ENCODE results near the gene DNASE1L3. TPM values are rescaled to one million over a fixed set of nuclear protein-coding genes. Genes with fewer than 3 reads are reported as not detected.
A peak's percentile ranks its signal among the peaks of the same experiment; 100 is the strongest.

DNASE1L3 gene
- total and polyA plus RNA-seq, 2 of the 4 experiments (the other 2 are of a cell fraction) = not detected

DNA sequence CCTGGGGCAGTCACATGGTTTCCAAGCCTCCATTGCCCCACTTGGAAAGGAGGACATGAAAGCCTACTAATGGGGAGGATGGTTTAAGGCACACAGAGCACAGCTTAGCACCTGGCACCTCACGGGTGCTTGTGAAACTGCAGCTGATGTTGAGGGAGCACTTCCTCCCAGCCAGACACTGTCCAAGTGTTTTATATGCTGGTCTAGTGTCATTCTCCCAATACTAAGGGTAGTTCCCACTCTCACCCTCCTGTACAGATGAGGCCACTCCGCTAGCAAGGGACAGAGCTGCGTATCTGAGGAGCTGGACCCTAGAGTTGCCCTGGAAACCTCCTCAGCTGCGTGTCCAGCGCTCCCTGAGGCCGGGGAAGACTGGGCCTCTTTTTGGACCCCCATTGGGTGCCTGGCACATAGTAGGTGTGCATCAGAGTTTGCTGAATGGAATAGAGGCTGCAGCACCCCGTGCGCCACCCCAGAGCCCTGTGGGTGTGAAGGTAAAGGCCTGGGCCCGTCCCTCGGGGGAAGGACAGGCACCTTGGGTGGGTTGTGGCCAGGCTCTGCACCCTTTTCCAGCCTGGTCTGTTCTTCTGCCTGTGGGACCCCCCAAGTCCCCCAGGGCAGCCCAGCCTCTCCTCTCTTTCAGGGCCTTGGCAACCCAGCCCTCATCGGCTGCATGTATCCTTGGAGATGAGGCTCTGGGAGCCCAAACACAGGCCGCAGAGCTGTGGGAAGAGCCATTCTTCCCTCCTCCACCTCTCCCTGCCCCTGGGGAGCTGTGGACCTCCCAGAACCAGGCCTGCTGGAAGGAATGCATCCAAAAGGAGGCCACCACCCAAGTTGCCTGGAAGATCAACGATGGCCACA is 31.3 kb downstream of the DNASE1L3 start:
- no peak overlapping the region for H4K8ac ChIP-seq (ENCODE audit: low read depth in 2 of 2, low read length in 2 of 2)
- POLR2A ChIA-PET (ENCODE audit: unreplicated experiment) = no interaction called here
- no peak for TF ChIP-seq FOS (IDR thresholded peaks at IDR 0.05; ENCODE audit: low read depth, low read length)
- TF ChIP-seq CHD1 (IDR thresholded peaks at IDR 0.05; ENCODE audit: low read depth, low read length) = no peak
- TF ChIP-seq, protein P1, sequence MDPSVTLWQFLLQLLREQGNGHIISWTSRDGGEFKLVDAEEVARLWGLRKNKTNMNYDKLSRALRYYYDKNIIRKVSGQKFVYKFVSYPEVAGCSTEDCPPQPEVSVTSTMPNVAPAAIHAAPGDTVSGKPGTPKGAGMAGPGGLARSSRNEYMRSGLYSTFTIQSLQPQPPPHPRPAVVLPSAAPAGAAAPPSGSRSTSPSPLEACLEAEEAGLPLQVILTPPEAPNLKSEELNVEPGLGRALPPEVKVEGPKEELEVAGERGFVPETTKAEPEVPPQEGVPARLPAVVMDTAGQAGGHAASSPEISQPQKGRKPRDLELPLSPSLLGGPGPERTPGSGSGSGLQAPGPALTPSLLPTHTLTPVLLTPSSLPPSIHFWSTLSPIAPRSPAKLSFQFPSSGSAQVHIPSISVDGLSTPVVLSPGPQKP (IDR thresholded peaks at IDR 0.05; ENCODE audit: borderline replicate concordance, low read depth, low read length) = no peak
- TF ChIP-seq RAD21 (IDR thresholded peaks at IDR 0.05; ENCODE audit: low read length) = no peak
- no peak for TF ChIP-seq CEBPB (IDR thresholded peaks at IDR 0.05; ENCODE audit: low read depth, low read length)
- no peak for TF ChIP-seq MAZ (IDR thresholded peaks at IDR 0.05; ENCODE audit: borderline replicate concordance, low read depth, low read length)
- TF ChIP-seq NFE2L2 (IDR thresholded peaks at IDR 0.05; ENCODE audit: low read depth, low read length) = no peak
- TF ChIP-seq SMC3 (IDR thresholded peaks at IDR 0.05; ENCODE audit: low read depth, low read length) = no peak
- TF ChIP-seq USF2 (IDR thresholded peaks at IDR 0.05; ENCODE audit: low read depth, low read length) = no peak
- TF ChIP-seq RFX5 (IDR thresholded peaks at IDR 0.05; ENCODE audit: low read depth, low read length) = no peak
- no peak for TF ChIP-seq MXI1 (IDR thresholded peaks at IDR 0.05; ENCODE audit: borderline replicate concordance, low read depth, low read length)
- TF ChIP-seq MAFK (IDR thresholded peaks at IDR 0.05; ENCODE audit: low read depth, low read length) = no peak
- no peak for TF ChIP-seq BHLHE40 (IDR thresholded peaks at IDR 0.05; ENCODE audit: low read depth, low read length)
- no peak for TF ChIP-seq RCOR1 (IDR thresholded peaks at IDR 0.05; ENCODE audit: insufficient replicate concordance, low read length)

More for the DNA sequence above, 31.3 kb downstream of the DNASE1L3 start:
- DNase-seq = no peak
- H3K23ac ChIP-seq (ENCODE audit: low read depth, low read length) = no peak overlapping the region
- H3K9ac ChIP-seq (ENCODE audit: low read depth, low read length) = no peak overlapping the region
- no peaks in the 10 kb centered on the region for H3K9me3 ChIP-seq (ENCODE audit: control insufficient read depth, insufficient read depth, low read length)
- H2BK20ac ChIP-seq (ENCODE audit: low read depth, low read length) = no peak overlapping the region
- no peaks in the 10 kb centered on the region for H3K9me1 ChIP-seq (ENCODE audit: insufficient read depth, low read length)
- no peak overlapping the region for H3K4me2 ChIP-seq (ENCODE audit: low read depth, low read length)
- peaks cover 7% of the 10 kb centered on the region for H3K4me1 ChIP-seq (ENCODE audit: control insufficient read depth, insufficient read depth, low read length)
- H4K5ac ChIP-seq (ENCODE audit: low read depth, low read length) = no peak overlapping the region
- no peak overlapping the region for H3K56ac ChIP-seq (ENCODE audit: extremely low read depth, insufficient read depth, low read length)
- H3K4ac ChIP-seq (ENCODE audit: low read depth, low read length) = no peak overlapping the region
- H3K27ac ChIP-seq (ENCODE audit: insufficient read depth, low read length) = no peak overlapping the region
- intact Hi-C loops (cut with micrococcal nuclease) = loop anchor here (5.0 kb wide), 1 partner anchor 38 kb away; no protein-coding TSS in a partner anchor
- dilution Hi-C loops (cut with HindIII; ENCODE audit: low sequenced_read_pairs, unreplicated experiment) = no loop called here
- H2BK120ac ChIP-seq (ENCODE audit: low read depth, low read length) = no peak overlapping the region
- H4K20me1 ChIP-seq (ENCODE audit: insufficient read depth, low read length) = 0 out of 2 replicates have a peak, but pooled peaks cover under 1% of the 10 kb centered on the region
- no TSS peak for BruUV-seq (replicated peaks)
- no peak overlapping the region for H3K18ac ChIP-seq (ENCODE audit: low read depth, low read length)
- no peaks in the 10 kb centered on the region for H3K79me1 ChIP-seq (ENCODE audit: low read depth in 1 of 2, low read length in 2 of 2)
- H2AK9ac ChIP-seq (replicated peaks; ENCODE audit: low read depth, low read length, poor library complexity) = peak overlapping the region; percentile 48
- no peak overlapping the region for H2BK5ac ChIP-seq (ENCODE audit: low read depth, low read length, poor library complexity, severe bottlenecking)
- no peak overlapping the region for H2BK15ac ChIP-seq (ENCODE audit: low read depth, low read length)
- CTCF ChIA-PET = interaction anchor here (1.1 to 1.2 kb wide), 2 partner anchors 119 to 127 kb away, joined by 3 read pairs; partner anchors contain the start of genes HTD2 and RPP14
- no peak overlapping the region for H3K4me3 ChIP-seq (ENCODE audit: insufficient read depth, low read depth, low read length)
- peaks cover 13% of the 10 kb centered on the region for H3K27me3 ChIP-seq (ENCODE audit: control insufficient read depth, insufficient read depth, low read length)
- WGBS, 2 experiments (ENCODE audit: extremely low coverage in 2 of 2, insufficient read length in 1 of 2) = 89% methylated on average over 7 of the region's 13 CpGs; no CpG with 5 or more reads in 1 of the 2 experiments
- no peak overlapping the region for H2AFZ ChIP-seq (replicated peaks; ENCODE audit: low read length, poor library complexity)
- H3K36me3 ChIP-seq (ENCODE audit: control insufficient read depth, insufficient read depth, low read length) = no peaks in the 10 kb centered on the region
- no peak overlapping the region for H4K91ac ChIP-seq (ENCODE audit: insufficient read depth, low read depth, low read length)
- H3K14ac ChIP-seq (replicated peaks; ENCODE audit: low read depth, low read length) = no peak overlapping the region
- in situ Hi-C loops (cut with MboI; ENCODE audit: low sequenced_read_pairs) = loop anchor here (25.0 kb wide), 1 partner anchor 233 kb away; no protein-coding TSS in a partner anchor
- H2AK5ac ChIP-seq (ENCODE audit: low read depth, low read length) = no peak overlapping the region
- no peak for ATAC-seq (ENCODE audit: low read depth)

Data from IMR-90 (cell line).